ENCODE measurements around the gene REX1BD. TPM values are rescaled to one million over a fixed set of nuclear protein-coding genes. Genes with fewer than 3 reads are reported as not detected.
A peak's percentile ranks its signal among the peaks of the same experiment; 100 is the strongest.

REX1BD gene
- total and polyA plus RNA-seq, 10 of the 15 experiments (the other 5 are each of a cell fraction or from before 2014, with no cell fraction given): 1.1 to 101 (median 35.0) TPM

DNA sequence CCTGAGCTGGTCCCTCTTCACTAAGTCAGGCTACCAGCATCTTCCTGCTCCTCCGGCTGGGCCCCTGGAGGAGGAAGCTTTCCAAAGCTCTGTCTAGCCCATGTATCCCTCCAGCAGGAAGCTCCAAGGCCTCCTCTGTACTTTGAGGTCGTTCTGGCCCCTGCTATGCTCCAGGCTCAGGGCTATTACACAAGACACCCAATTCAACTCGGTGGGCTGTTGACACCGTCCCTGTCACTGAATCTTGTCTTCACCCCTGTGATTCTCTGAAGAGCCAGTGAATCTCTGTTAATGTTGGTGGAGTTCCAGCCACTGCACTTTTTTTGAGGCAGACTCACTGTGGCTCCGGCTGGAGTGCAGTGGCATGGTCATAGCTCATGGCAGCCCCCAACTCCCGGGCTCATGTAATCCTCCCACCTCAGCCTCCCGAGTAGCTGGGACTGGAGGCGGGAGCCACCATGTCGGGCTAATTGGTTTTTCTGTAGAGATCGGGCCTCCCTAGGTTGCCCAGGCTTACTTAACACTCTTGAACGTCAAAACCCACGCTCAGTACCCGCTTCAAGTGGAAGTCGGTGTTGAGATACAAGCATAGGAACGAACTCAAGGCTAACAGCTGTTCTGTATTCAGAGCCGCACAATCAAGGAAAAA, 512 bp upstream of the REX1BD start:
- ChIA-PET CTCF (interaction anchor here (0.6 to 6.0 kb wide), 22 partner anchors 8 to 351 kb away, joined by 3 to 64 read pairs (median 6); partner anchors contain the start of genes ELL, FKBP8, KXD1 and UBA52), RAD21 (ENCODE audit: unreplicated experiment) (interaction anchor here (1.2 to 4.8 kb wide), 6 partner anchors 17 to 92 kb away, joined by 3 to 35 read pairs (median 15); partner anchors contain the start of genes ELL, FKBP8, KXD1 and UBA52), SMC1A (ENCODE audit: uncharacterized antibody, unreplicated experiment) (interaction anchor here (1.1 to 5.2 kb wide), 6 partner anchors 17 to 68 kb away, joined by 3 to 44 read pairs (median 12); partner anchors contain the start of genes ELL, FKBP8, KXD1 and UBA52), POLR2A (interaction anchor here (0.6 to 6.0 kb wide), 5 partner anchors 15 to 155 kb away, joined by 3 to 43 read pairs (median 27); partner anchors contain the start of genes ELL, FKBP8, KXD1 and UBA52)
- BruUV-seq (replicated peaks): TSS peak; percentile 94
- H2AFZ ChIP-seq (ENCODE audit: control insufficient read depth, low read depth, low read length): peak overlapping the region; percentile 72
- peaks cover 27% of the 10 kb centered on the region for H3K4me1 ChIP-seq (ENCODE audit: control insufficient read depth, insufficient read depth, low read length)
- DNase-seq (ENCODE audit: low read depth, low spot score): no peak
- no peaks in the 10 kb centered on the region for H3K9me3 ChIP-seq (replicated peaks; ENCODE audit: control insufficient read depth, insufficient read depth, low read length)
- intact Hi-C loops (cut with micrococcal nuclease; ENCODE audit: unreplicated experiment): loop anchor here (2.0 to 5.0 kb wide), 4 partner anchors 46 to 259 kb away; partner anchors contain the start of genes ELL and FKBP8
- FAIRE-seq: no peak
- ATAC-seq: no peak; the same call in 2 of the 3 replicates
- peaks cover 0 to 3% of the 10 kb centered on the region in 2 experiments; a peak in 1 of 4 replicates for H3K36me3 ChIP-seq (ENCODE audit: control insufficient read depth in 2 of 2, insufficient read depth in 2 of 2, low read length in 1 of 2)
- in situ Hi-C loops (cut with MboI): no loop called here
- H3K79me2 ChIP-seq (ENCODE audit: control insufficient read depth, insufficient read depth, low read length): peaks cover 4% of the 10 kb centered on the region; the same call in 1 of the 2 replicates
- H4K20me1 ChIP-seq (ENCODE audit: control insufficient read depth, insufficient read depth): no peaks in the 10 kb centered on the region; the same call in 1 of the 2 replicates
- H3K27me3 ChIP-seq (replicated peaks in 1 of 2; ENCODE audit: control insufficient read depth in 2 of 2, insufficient read depth in 2 of 2, low read length in 1 of 2): no peaks in the 10 kb centered on the region
- peak overlapping the region; percentile 70 for H3K4me3 ChIP-seq
- H3K4me2 ChIP-seq (ENCODE audit: control insufficient read depth, insufficient read depth): peak overlapping the region; percentile 98
- peak overlapping the region; percentile 72 for H3K27ac ChIP-seq (ENCODE audit: control insufficient read depth, insufficient read depth)
- H3K9ac ChIP-seq (ENCODE audit: control insufficient read depth, insufficient read depth, low read length): peak overlapping the region; percentile 66
- 9% methylated on average over 16 of the region's 16 CpGs for WGBS (ENCODE audit: insufficient coverage, insufficient replicate concordance, low lambda C conversion rate, missing lambda C conversion rate)
- TF ChIP-seq ETV6 (conservative IDR thresholded peaks at IDR 0.05 in 1 of 2, IDR thresholded peaks at IDR 0.05 in 1 of 2; ENCODE audit: borderline replicate concordance in 1 of 2, low read depth in 1 of 2) (peak in 1 of 2 experiments; percentile 37; a peak in 1 of 4 replicates), FOXK2 (IDR thresholded peaks at IDR 0.05) (no peak), FOS (IDR thresholded peaks at IDR 0.05; ENCODE audit: borderline replicate concordance, extremely low read depth, insufficient read length) (no peak), ZNF384 (IDR thresholded peaks at IDR 0.05; ENCODE audit: borderline replicate concordance, low read depth, low read length) (0 out of 2 replicates have a peak, but pooled peaks have one; percentile 6), BHLHE40 (IDR thresholded peaks at IDR 0.05; ENCODE audit: borderline replicate concordance in 1 of 2, low read depth in 2 of 2, low read length in 1 of 2) (no peak), MEF2A (IDR thresholded peaks at IDR 0.05; ENCODE audit: insufficient read depth, low read depth, low read length) (no peak), WRNIP1 (IDR thresholded peaks at IDR 0.05; ENCODE audit: borderline replicate concordance, low read depth, low read length) (no peak), PKNOX1 (IDR thresholded peaks at IDR 0.05) (no peak), MLLT1 (IDR thresholded peaks at IDR 0.05) (peak; percentile 11; the same call in 1 of the 2 replicates)
- TF ChIP-seq, protein P1, sequence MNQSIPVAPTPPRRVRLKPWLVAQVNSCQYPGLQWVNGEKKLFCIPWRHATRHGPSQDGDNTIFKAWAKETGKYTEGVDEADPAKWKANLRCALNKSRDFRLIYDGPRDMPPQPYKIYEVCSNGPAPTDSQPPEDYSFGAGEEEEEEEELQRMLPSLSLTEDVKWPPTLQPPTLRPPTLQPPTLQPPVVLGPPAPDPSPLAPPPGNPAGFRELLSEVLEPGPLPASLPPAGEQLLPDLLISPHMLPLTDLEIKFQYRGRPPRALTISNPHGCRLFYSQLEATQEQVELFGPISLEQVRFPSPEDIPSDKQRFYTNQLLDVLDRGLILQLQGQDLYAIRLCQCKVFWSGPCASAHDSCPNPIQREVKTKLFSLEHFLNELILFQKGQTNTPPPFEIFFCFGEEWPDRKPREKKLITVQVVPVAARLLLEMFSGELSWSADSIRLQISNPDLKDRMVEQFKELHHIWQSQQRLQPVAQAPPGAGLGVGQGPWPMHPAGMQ (IDR thresholded peaks at IDR 0.05; ENCODE audit: borderline replicate concordance): no peak
- TF ChIP-seq, protein P2, sequence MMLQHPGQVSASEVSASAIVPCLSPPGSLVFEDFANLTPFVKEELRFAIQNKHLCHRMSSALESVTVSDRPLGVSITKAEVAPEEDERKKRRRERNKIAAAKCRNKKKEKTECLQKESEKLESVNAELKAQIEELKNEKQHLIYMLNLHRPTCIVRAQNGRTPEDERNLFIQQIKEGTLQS (IDR thresholded peaks at IDR 0.05; ENCODE audit: borderline replicate concordance, extremely low read depth, low read depth, low read length): no peak
- TF ChIP-seq, protein P3, sequence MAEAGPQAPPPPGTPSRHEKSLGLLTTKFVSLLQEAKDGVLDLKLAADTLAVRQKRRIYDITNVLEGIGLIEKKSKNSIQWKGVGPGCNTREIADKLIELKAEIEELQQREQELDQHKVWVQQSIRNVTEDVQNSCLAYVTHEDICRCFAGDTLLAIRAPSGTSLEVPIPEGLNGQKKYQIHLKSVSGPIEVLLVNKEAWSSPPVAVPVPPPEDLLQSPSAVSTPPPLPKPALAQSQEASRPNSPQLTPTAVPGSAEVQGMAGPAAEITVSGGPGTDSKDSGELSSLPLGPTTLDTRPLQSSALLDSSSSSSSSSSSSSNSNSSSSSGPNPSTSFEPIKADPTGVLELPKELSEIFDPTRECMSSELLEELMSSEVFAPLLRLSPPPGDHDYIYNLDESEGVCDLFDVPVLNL (IDR thresholded peaks at IDR 0.05; ENCODE audit: low read depth, low read length): 0 out of 2 replicates have a peak, but pooled peaks have one; percentile 1

Measured in GM12878 (cell line).